Measurements from ENCODE around the gene RALGAPB. TPM values are rescaled to one million over a fixed set of nuclear protein-coding genes. Genes with fewer than 3 reads are reported as not detected.

The RALGAPB gene
- total and polyA plus RNA-seq, 2 of the 13 experiments (the other 11 are each of a cell fraction or from before 2014, with no cell fraction given), result 17.6 to 30.6 TPM

GRCh38 chr20:38446441-38447209 lies 26.0 kb upstream of the RALGAPB start (continued):
- TF ChIP-seq BCL3 (CRISPR knock-in tag; IDR thresholded peaks at IDR 0.05) (peak; percentile 97), IRX3 (CRISPR knock-in tag; IDR thresholded peaks at IDR 0.05; ENCODE audit: borderline replicate concordance, low read depth) (peak; percentile 75), BCLAF1 (IDR thresholded peaks at IDR 0.05) (no peak), ZBTB33 (CRISPR knock-in tag; IDR thresholded peaks at IDR 0.05) (peak; percentile 93), CSRNP1 (CRISPR knock-in tag; IDR thresholded peaks at IDR 0.05) (peak; percentile 96; the same call in 1 of the 2 replicates), SMARCE1 (IDR thresholded peaks at IDR 0.05; ENCODE audit: borderline replicate concordance) (no peak), HMGA1 (CRISPR knock-in tag; conservative IDR thresholded peaks at IDR 0.05) (no peak), FIP1L1 (IDR thresholded peaks at IDR 0.05; ENCODE audit: borderline replicate concordance, insufficient read depth, low read depth, low read length) (no peak; the same call in 1 of the 2 replicates), ZNF616 (CRISPR knock-in tag; IDR thresholded peaks at IDR 0.05; ENCODE audit: low read depth) (peak; percentile 97), ZNF121 (CRISPR knock-in tag; IDR thresholded peaks at IDR 0.05) (peak; percentile 72), FOSL1 (CRISPR knock-in tag; IDR thresholded peaks at IDR 0.05; ENCODE audit: borderline replicate concordance) (peak; percentile 49; the same call in 1 of the 2 replicates), ZNF335 (CRISPR knock-in tag; IDR thresholded peaks at IDR 0.05) (peak; percentile 94), ZFP36L2 (CRISPR knock-in tag; IDR thresholded peaks at IDR 0.05) (peak; percentile 88), SP4 (CRISPR knock-in tag; IDR thresholded peaks at IDR 0.05) (peak; percentile 92), ZNF256 (CRISPR knock-in tag; conservative IDR thresholded peaks at IDR 0.05) (peak; percentile 85; the same call in 1 of the 2 replicates), NBN (conservative IDR thresholded peaks at IDR 0.05) (no peak), ZNF230 (CRISPR knock-in tag; IDR thresholded peaks at IDR 0.05) (peak; percentile 96), NFATC3 (CRISPR knock-in tag; IDR thresholded peaks at IDR 0.05) (peak; percentile 99), FUBP1 (CRISPR knock-in tag; IDR thresholded peaks at IDR 0.05; ENCODE audit: borderline replicate concordance) (peak; percentile 88; the same call in 1 of the 2 replicates), HIVEP1 (CRISPR knock-in tag; IDR thresholded peaks at IDR 0.05) (peak; percentile 18; the same call in 1 of the 2 replicates)
